HG02970 (cell line): ENCODE results near the gene ATN1.
"Not testable (repeated sequence)": the region's sequence is repeated elsewhere in the genome, so short reads cannot be mapped to it uniquely, and the experiment has no call there.

ENCODE experiments used
- ATAC-seq: cut with Tn5 transposase; IDR thresholded peaks from one replicate; pipeline ENCODE4 v1.9.1; 2021; ENCODE audit warnings: mild to moderate bottlenecking, moderate library complexity, moderate number of reproducible peaks; ENCODE audit not compliant: unreplicated experiment, low FRiP score

The ATN1 gene

GRCh38 chr12:6927379-6928021 lies at the start of gene ATN1:
TSS of gene ATN1 (plus strand) at chr12:6927959. CDS start at chr12:6934002, 6,043 bp downstream.
- no peak for ATAC-seq

GRCh38 chr12:6879824-6880223 lies 47.9 kb upstream of the ATN1 start:
- not testable (repeated sequence) for ATAC-seq

- no peak for ATAC-seq
These were observed 44.5 kb upstream of the ATN1 start for GRCh38 chr12:6883252-6883651.

GRCh38 chr12:6883683-6884082 lies 44.1 kb upstream of the ATN1 start:
- no peak for ATAC-seq

- no peak for ATAC-seq
These were observed 43.2 kb upstream of the ATN1 start for GRCh38 chr12:6884539-6884938.

- ATAC-seq: not testable (repeated sequence)
These were observed 41.4 kb upstream of the ATN1 start for GRCh38 chr12:6886206-6886999.

GRCh38 chr12:6887460-6887859 lies 40.3 kb upstream of the ATN1 start:
- no peak for ATAC-seq

- no peak for ATAC-seq
These were observed 39.4 kb upstream of the ATN1 start for GRCh38 chr12:6888360-6888759.

- not testable (repeated sequence) for ATAC-seq
These were observed 39.0 kb upstream of the ATN1 start for GRCh38 chr12:6888794-6889193.

- ATAC-seq: not testable (repeated sequence)
These were observed 37.8 kb upstream of the ATN1 start for GRCh38 chr12:6889775-6890573.

GRCh38 chr12:6890789-6891645 lies 36.7 kb upstream of the ATN1 start:
- ATAC-seq: peak; percentile 97

GRCh38 chr12:6891646-6892001 lies 36.1 kb upstream of the ATN1 start:
- ATAC-seq: no peak

GRCh38 chr12:6892683-6893082 lies 35.1 kb upstream of the ATN1 start:
- ATAC-seq: not testable (repeated sequence)

- no peak for ATAC-seq
These were observed 33.4 kb upstream of the ATN1 start for GRCh38 chr12:6894321-6894720.

GRCh38 chr12:6896846-6897435 lies 30.8 kb upstream of the ATN1 start:
- ATAC-seq: no peak

- no peak for ATAC-seq
These were observed 28.3 kb upstream of the ATN1 start for GRCh38 chr12:6899427-6899826.

GRCh38 chr12:6899837-6900519 lies 27.8 kb upstream of the ATN1 start:
- ATAC-seq: no peak

- ATAC-seq: no peak
These were observed 25.3 kb upstream of the ATN1 start for GRCh38 chr12:6902448-6902847.

GRCh38 chr12:6903722-6904121 lies 24.0 kb upstream of the ATN1 start:
- no peak for ATAC-seq
